Astrocyte (in vitro differentiated cells and primary cell): ENCODE results near the gene SPART. TPM values are rescaled to one million over a fixed set of nuclear protein-coding genes. Genes with fewer than 3 reads are reported as not detected.

Experiments
- DNase-seq: peaks from one replicate; pipeline ENCODE4 v3.0.0-alpha.2; 2010; ENCODE audit warnings: low read depth
- FAIRE-seq: peaks from 2 replicates; lab custom pipeline; 2011; peaks lifted over from hg19 to GRCh38; lab: Jason Lieb, UNC
- H2AFZ ChIP-seq: 2 replicates; pipeline ENCODE4 v1.6.0; 2012; ENCODE audit warnings: low read depth, low read length, inconsistent platforms
- H3K27ac ChIP-seq: 2 replicates; pipeline ENCODE4 v1.5.1; 2011; ENCODE audit warnings: low read depth, low read length, inconsistent platforms
- H3K27me3 ChIP-seq: 2 replicates; pipeline ENCODE4 v1.6.0; 2011; ENCODE audit warnings: low read length, inconsistent platforms; ENCODE audit not compliant: insufficient read depth
- H3K36me3 ChIP-seq: 2 replicates; pipeline ENCODE4 v1.5.1; 2011; ENCODE audit warnings: low read length, inconsistent platforms; ENCODE audit not compliant: insufficient read depth
- H3K4me1 ChIP-seq: 2 replicates; pipeline ENCODE4 v1.5.1; 2011; ENCODE audit warnings: low read length, inconsistent platforms; ENCODE audit not compliant: insufficient read depth
- H3K4me2 ChIP-seq: 2 replicates; pipeline ENCODE4 v1.6.0; 2012; ENCODE audit warnings: low read length, inconsistent platforms
- H3K4me3 ChIP-seq: 2 replicates; pipeline ENCODE4 v1.5.1; 2011; ENCODE audit warnings: low read depth, mild to moderate bottlenecking, low read length, inconsistent platforms; ENCODE audit not compliant: insufficient read depth
- H3K79me2 ChIP-seq: 2 replicates; pipeline ENCODE4 v1.6.0; 2012; ENCODE audit warnings: mild to moderate bottlenecking, low read length, inconsistent platforms; ENCODE audit not compliant: insufficient read depth
- H3K9ac ChIP-seq: 2 replicates; pipeline ENCODE4 v1.6.0; 2012; ENCODE audit warnings: mild to moderate bottlenecking, low read length, inconsistent platforms
- H3K9me3 ChIP-seq: 2 replicates; pipeline ENCODE4 v1.5.1; 2012; ENCODE audit warnings: low read depth, mild to moderate bottlenecking, low read length, inconsistent platforms; ENCODE audit not compliant: insufficient read depth
- H4K20me1 ChIP-seq: 2 replicates; pipeline ENCODE4 v1.6.0; 2012; ENCODE audit warnings: low read length, inconsistent platforms; ENCODE audit not compliant: insufficient read depth
- H3K27ac Mint-ChIP-seq: one replicate; pipeline ENCODE4 v1.8.0; 2021; ENCODE audit warnings: mild to moderate bottlenecking, mixed read lengths; ENCODE audit not compliant: unreplicated experiment
- H3K27me3 Mint-ChIP-seq: one replicate; pipeline ENCODE4 v1.8.0; 2021; ENCODE audit warnings: low read depth, mixed read lengths; ENCODE audit not compliant: unreplicated experiment
- H3K36me3 Mint-ChIP-seq: one replicate; pipeline ENCODE4 v1.8.0; 2021; ENCODE audit warnings: low read depth, mixed read lengths; ENCODE audit not compliant: unreplicated experiment
- H3K4me1 Mint-ChIP-seq: one replicate; pipeline ENCODE4 v1.8.0; 2021; ENCODE audit warnings: low read depth, mixed read lengths; ENCODE audit not compliant: unreplicated experiment
- H3K4me3 Mint-ChIP-seq: one replicate; pipeline ENCODE4 v1.8.0; 2021; ENCODE audit warnings: mild to moderate bottlenecking, moderate library complexity, mixed read lengths; ENCODE audit not compliant: unreplicated experiment
- H3K9me3 Mint-ChIP-seq: one replicate; pipeline ENCODE4 v1.8.0; 2021; ENCODE audit warnings: mild to moderate bottlenecking, mixed read lengths; ENCODE audit not compliant: unreplicated experiment
- EZH2 ChIP-seq: IDR thresholded peaks from 2 replicates; pipeline ENCODE4 v1.6.1; 2012; ENCODE audit warnings: mild to moderate bottlenecking, low read length, inconsistent platforms; ENCODE audit not compliant: insufficient read depth
- total RNA-seq: library from RNA; stranded (reverse); gene quantifications from 2 replicates; pipeline ENCODE4 v1.2.1, GENCODE V29; 2021
- TF ChIP-seq, protein P1 (sequence below): IDR thresholded peaks from 2 replicates; pipeline ENCODE4 v1.5.1; 2011; ENCODE audit warnings: low read depth, mild to moderate bottlenecking, inconsistent platforms, low read length, moderate library complexity; ENCODE audit not compliant: insufficient read depth

SPART gene
- total RNA-seq, 1 donor from 2014 or later, result 50.6 TPM

DNA sequence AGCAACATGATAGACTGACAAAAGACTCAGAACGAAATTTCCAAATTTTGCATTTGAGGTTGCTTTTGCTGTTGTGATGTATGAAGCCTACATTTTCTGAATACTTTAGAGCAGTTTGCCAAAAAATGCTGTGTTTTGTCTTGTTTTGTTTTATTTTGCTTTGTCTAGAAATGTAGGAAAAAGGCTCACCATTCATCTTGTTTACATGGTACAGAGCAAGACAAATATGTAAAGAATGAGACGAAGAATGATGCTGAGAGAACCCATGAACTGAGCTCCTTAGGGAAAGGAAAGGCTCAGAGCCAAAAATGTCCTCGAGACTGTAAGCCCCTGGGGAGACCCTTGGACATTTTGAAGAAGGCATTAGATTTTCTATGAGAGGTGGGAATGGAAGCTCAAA, 6.8 kb upstream of the SPART start:
- TF ChIP-seq EZH2, result no peak
- TF ChIP-seq, protein P1, sequence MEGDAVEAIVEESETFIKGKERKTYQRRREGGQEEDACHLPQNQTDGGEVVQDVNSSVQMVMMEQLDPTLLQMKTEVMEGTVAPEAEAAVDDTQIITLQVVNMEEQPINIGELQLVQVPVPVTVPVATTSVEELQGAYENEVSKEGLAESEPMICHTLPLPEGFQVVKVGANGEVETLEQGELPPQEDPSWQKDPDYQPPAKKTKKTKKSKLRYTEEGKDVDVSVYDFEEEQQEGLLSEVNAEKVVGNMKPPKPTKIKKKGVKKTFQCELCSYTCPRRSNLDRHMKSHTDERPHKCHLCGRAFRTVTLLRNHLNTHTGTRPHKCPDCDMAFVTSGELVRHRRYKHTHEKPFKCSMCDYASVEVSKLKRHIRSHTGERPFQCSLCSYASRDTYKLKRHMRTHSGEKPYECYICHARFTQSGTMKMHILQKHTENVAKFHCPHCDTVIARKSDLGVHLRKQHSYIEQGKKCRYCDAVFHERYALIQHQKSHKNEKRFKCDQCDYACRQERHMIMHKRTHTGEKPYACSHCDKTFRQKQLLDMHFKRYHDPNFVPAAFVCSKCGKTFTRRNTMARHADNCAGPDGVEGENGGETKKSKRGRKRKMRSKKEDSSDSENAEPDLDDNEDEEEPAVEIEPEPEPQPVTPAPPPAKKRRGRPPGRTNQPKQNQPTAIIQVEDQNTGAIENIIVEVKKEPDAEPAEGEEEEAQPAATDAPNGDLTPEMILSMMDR, result no peak
- no peaks in the 10 kb centered on the region for H4K20me1 ChIP-seq
- H3K4me1 ChIP-seq, result peaks cover 6% of the 10 kb centered on the region
- peak overlapping the region; percentile 89 for H3K27ac Mint-ChIP-seq
- no peak overlapping the region for H3K4me3 ChIP-seq
- H3K4me2 ChIP-seq, result peak overlapping the region; percentile 10
- no peak overlapping the region for H3K9ac ChIP-seq
- peak; percentile 47 for DNase-seq
- H2AFZ ChIP-seq, result no peak overlapping the region
- H3K9me3 ChIP-seq, result no peaks in the 10 kb centered on the region
- no peaks in the 10 kb centered on the region for H3K79me2 ChIP-seq
- H3K27me3 Mint-ChIP-seq, result no peaks in the 10 kb centered on the region
- H3K27me3 ChIP-seq, result no peaks in the 10 kb centered on the region
- H3K4me3 Mint-ChIP-seq, result no peak overlapping the region
- H3K9me3 Mint-ChIP-seq, result peaks cover 2% of the 10 kb centered on the region
- no peaks in the 10 kb centered on the region for H3K36me3 ChIP-seq
- peaks cover 32% of the 10 kb centered on the region for H3K4me1 Mint-ChIP-seq
- no peaks in the 10 kb centered on the region for H3K36me3 Mint-ChIP-seq
- no peak overlapping the region for H3K27ac ChIP-seq
- no peak for FAIRE-seq

DNA sequence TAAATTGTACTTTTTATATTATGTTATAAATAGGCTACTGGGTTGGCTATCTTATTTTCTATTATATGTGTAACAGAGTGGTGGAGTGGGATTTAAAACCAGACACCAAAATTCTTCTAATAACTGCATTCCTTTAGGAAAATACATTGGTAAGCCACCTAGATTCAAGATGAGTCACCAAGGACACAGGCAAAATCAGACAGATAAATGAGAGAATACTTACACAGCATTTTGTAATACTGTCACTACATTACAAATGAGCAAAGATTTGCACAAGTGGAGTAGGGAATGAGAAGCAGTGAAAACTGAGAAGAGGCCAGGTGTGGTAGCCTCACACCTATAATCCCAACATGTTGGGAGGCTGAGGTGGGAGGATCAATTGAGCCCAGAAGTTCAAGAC, 6.2 kb upstream of the SPART start:
- H3K9ac ChIP-seq, result no peak overlapping the region
- Mint-ChIP-seq H3K9me3 (peaks cover 2% of the 10 kb centered on the region), H3K4me1 (peaks cover 32% of the 10 kb centered on the region), H3K27ac (peak overlapping the region; percentile 89), H3K27me3 (no peaks in the 10 kb centered on the region), H3K36me3 (no peaks in the 10 kb centered on the region), H3K4me3 (peak overlapping the region; percentile 56)
- no peaks in the 10 kb centered on the region for H3K27me3 ChIP-seq
- H3K36me3 ChIP-seq, result no peaks in the 10 kb centered on the region
- no peaks in the 10 kb centered on the region for H4K20me1 ChIP-seq
- no peak overlapping the region for H2AFZ ChIP-seq
- H3K4me2 ChIP-seq, result no peak overlapping the region
- H3K4me3 ChIP-seq, result no peak overlapping the region
- H3K4me1 ChIP-seq, result peaks cover 6% of the 10 kb centered on the region
- no peaks in the 10 kb centered on the region for H3K9me3 ChIP-seq
- H3K79me2 ChIP-seq, result no peaks in the 10 kb centered on the region
- TF ChIP-seq EZH2, result no peak
- peak; percentile 63 for FAIRE-seq
- DNase-seq, result peak; percentile 73
- H3K27ac ChIP-seq, result no peak overlapping the region

DNA sequence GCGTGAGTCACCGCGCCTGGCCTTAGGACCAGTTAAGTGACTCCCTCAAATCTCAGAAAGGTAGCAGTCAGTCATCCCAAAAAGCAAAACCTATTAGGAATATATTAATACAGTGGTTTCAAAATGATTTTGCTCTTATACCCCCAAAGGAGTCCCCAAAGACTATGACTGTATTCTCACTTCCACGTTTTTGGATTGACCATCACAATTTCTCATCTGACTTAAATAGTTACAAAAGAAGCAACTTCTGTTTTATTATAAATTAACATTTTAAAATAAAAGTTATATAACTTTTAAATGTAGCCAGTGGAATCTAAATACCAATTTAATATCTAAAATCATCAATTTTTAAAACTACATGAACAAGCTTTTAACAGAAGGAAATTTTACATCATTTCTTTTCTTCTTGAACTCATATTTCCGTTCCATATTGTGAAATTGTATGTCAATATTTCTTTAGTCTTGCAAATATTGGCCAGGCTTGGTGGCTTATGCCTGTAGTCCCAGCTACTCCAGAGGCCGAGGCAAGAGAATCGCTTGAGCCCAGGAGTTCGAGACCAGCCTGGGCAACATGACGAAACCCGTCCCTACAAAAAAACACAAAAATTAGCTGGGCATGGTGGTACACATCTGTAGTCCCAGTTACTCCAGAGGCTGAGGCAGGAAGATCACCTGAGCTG, 1.5 kb upstream of the SPART start:
- H3K36me3 Mint-ChIP-seq, result no peaks in the 10 kb centered on the region
- Histone ChIP-seq H3K27ac (no peak overlapping the region), H3K4me3 (no peak overlapping the region), H2AFZ (no peak overlapping the region), H3K27me3 (no peaks in the 10 kb centered on the region), H3K36me3 (no peaks in the 10 kb centered on the region), H3K4me1 (peaks cover 15% of the 10 kb centered on the region), H3K9ac (peak overlapping the region; percentile 99), H3K9me3 (no peaks in the 10 kb centered on the region), H3K4me2 (peak overlapping the region; percentile 92), H4K20me1 (peaks cover 2% of the 10 kb centered on the region), H3K79me2 (peaks cover 30% of the 10 kb centered on the region)
- H3K4me3 Mint-ChIP-seq, result no peak overlapping the region
- no peaks in the 10 kb centered on the region for H3K9me3 Mint-ChIP-seq
- H3K27ac Mint-ChIP-seq, result no peak overlapping the region
- TF ChIP-seq, protein P1, result no peak
- no peak for TF ChIP-seq EZH2
- peaks cover 22% of the 10 kb centered on the region for H3K4me1 Mint-ChIP-seq
- DNase-seq (no peak), FAIRE-seq (no peak)
- H3K27me3 Mint-ChIP-seq, result no peaks in the 10 kb centered on the region
